ENCODE data around the gene SNX33.

The SNX33 gene

GRCh38 chr15:75672646-75673425 is 25.1 kb downstream of the SNX33 start:
- H3K27me3 ChIP-seq (ENCODE audit: insufficient read depth, poor library complexity, severe bottlenecking) = no peaks in the 10 kb centered on the region
- DNase-seq (ENCODE audit: low read depth in 1 of 2, low spot score in 1 of 2) = no peak
- no peak for TF ChIP-seq SPI1 (IDR thresholded peaks at IDR 0.05; ENCODE audit: borderline replicate concordance, low read depth)
- no peak for TF ChIP-seq POLR2AphosphoS5 (IDR thresholded peaks at IDR 0.05; ENCODE audit: low read depth)
- no peak for TF ChIP-seq GABPA (IDR thresholded peaks at IDR 0.05; ENCODE audit: low read depth)
- TF ChIP-seq, protein P1, sequence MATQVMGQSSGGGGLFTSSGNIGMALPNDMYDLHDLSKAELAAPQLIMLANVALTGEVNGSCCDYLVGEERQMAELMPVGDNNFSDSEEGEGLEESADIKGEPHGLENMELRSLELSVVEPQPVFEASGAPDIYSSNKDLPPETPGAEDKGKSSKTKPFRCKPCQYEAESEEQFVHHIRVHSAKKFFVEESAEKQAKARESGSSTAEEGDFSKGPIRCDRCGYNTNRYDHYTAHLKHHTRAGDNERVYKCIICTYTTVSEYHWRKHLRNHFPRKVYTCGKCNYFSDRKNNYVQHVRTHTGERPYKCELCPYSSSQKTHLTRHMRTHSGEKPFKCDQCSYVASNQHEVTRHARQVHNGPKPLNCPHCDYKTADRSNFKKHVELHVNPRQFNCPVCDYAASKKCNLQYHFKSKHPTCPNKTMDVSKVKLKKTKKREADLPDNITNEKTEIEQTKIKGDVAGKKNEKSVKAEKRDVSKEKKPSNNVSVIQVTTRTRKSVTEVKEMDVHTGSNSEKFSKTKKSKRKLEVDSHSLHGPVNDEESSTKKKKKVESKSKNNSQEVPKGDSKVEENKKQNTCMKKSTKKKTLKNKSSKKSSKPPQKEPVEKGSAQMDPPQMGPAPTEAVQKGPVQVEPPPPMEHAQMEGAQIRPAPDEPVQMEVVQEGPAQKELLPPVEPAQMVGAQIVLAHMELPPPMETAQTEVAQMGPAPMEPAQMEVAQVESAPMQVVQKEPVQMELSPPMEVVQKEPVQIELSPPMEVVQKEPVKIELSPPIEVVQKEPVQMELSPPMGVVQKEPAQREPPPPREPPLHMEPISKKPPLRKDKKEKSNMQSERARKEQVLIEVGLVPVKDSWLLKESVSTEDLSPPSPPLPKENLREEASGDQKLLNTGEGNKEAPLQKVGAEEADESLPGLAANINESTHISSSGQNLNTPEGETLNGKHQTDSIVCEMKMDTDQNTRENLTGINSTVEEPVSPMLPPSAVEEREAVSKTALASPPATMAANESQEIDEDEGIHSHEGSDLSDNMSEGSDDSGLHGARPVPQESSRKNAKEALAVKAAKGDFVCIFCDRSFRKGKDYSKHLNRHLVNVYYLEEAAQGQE (IDR thresholded peaks at IDR 0.05; ENCODE audit: insufficient replicate concordance, low read depth) = no peak
- no peak overlapping the region for H3K27ac ChIP-seq (replicated peaks)
- no peak overlapping the region for H3K4me3 ChIP-seq (replicated peaks; ENCODE audit: insufficient read depth, low read length)

GRCh38 chr15:75673426-75674235 is 25.9 kb downstream of the SNX33 start:
- TF ChIP-seq, protein P1 (IDR thresholded peaks at IDR 0.05; ENCODE audit: insufficient replicate concordance, low read depth) = no peak
- TF ChIP-seq SPI1 (IDR thresholded peaks at IDR 0.05; ENCODE audit: borderline replicate concordance, low read depth) (no peak), POLR2AphosphoS5 (IDR thresholded peaks at IDR 0.05; ENCODE audit: low read depth) (no peak), GABPA (IDR thresholded peaks at IDR 0.05; ENCODE audit: low read depth) (no peak)
- TF ChIP-seq, protein P2, sequence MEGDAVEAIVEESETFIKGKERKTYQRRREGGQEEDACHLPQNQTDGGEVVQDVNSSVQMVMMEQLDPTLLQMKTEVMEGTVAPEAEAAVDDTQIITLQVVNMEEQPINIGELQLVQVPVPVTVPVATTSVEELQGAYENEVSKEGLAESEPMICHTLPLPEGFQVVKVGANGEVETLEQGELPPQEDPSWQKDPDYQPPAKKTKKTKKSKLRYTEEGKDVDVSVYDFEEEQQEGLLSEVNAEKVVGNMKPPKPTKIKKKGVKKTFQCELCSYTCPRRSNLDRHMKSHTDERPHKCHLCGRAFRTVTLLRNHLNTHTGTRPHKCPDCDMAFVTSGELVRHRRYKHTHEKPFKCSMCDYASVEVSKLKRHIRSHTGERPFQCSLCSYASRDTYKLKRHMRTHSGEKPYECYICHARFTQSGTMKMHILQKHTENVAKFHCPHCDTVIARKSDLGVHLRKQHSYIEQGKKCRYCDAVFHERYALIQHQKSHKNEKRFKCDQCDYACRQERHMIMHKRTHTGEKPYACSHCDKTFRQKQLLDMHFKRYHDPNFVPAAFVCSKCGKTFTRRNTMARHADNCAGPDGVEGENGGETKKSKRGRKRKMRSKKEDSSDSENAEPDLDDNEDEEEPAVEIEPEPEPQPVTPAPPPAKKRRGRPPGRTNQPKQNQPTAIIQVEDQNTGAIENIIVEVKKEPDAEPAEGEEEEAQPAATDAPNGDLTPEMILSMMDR (IDR thresholded peaks at IDR 0.05; ENCODE audit: insufficient read depth, low read length) = no peak
- Histone ChIP-seq H3K27me3 (ENCODE audit: insufficient read depth, poor library complexity, severe bottlenecking) (no peaks in the 10 kb centered on the region), H3K4me3 (replicated peaks; ENCODE audit: insufficient read depth, low read length) (no peak overlapping the region), H3K27ac (replicated peaks) (no peak overlapping the region)
- DNase-seq (ENCODE audit: low read depth in 1 of 2, low spot score in 1 of 2) = no peak

DNA sequence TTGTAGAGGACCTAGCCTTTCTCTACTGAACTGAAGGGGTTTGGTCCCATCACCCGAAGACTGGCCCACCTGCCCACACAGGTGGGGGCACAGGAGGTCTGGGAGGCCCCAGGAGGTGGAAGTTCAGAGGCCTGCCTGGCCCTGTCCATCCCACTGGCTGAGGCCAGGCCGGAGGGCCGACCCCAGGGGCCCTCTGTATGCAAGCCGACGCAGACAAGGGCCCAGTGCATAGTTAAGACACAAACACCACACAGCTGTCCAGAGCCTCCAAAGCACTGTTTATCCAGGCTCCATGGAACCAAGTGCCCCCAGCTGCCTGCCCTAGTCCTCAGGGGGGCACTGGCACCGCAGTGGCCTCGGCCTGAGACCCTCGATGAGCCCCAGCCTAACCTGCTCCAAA is 26.7 kb downstream of the SNX33 start:
- TF ChIP-seq, protein P2 (IDR thresholded peaks at IDR 0.05; ENCODE audit: insufficient read depth, low read length) = no peak
- TF ChIP-seq GABPA (IDR thresholded peaks at IDR 0.05; ENCODE audit: low read depth) (no peak), SPI1 (IDR thresholded peaks at IDR 0.05; ENCODE audit: borderline replicate concordance, low read depth) (no peak), POLR2AphosphoS5 (IDR thresholded peaks at IDR 0.05; ENCODE audit: low read depth) (no peak)
- TF ChIP-seq, protein P1 (IDR thresholded peaks at IDR 0.05; ENCODE audit: insufficient replicate concordance, low read depth) = no peak
- Histone ChIP-seq H3K27ac (replicated peaks) (no peak overlapping the region), H3K4me3 (replicated peaks; ENCODE audit: insufficient read depth, low read length) (no peak overlapping the region)

More for the DNA sequence above, 26.7 kb downstream of the SNX33 start:
- no peaks in the 10 kb centered on the region for H3K27me3 ChIP-seq (ENCODE audit: insufficient read depth, poor library complexity, severe bottlenecking)
- no peak for DNase-seq (ENCODE audit: low read depth in 1 of 2, low spot score in 1 of 2)
